GM21381 (cell line): ENCODE measurements around the gene HECTD2.
"Not testable (repeated sequence)": the region's sequence is repeated elsewhere in the genome, so short reads cannot be mapped to it uniquely, and the experiment has no call there.

Experiments used
- ATAC-seq: cut with Tn5 transposase; IDR thresholded peaks from one replicate; pipeline ENCODE4 v1.9.1; 2021; ENCODE audit warnings: mild to moderate bottlenecking, moderate library complexity; ENCODE audit not compliant: unreplicated experiment

HECTD2 gene

DNA sequence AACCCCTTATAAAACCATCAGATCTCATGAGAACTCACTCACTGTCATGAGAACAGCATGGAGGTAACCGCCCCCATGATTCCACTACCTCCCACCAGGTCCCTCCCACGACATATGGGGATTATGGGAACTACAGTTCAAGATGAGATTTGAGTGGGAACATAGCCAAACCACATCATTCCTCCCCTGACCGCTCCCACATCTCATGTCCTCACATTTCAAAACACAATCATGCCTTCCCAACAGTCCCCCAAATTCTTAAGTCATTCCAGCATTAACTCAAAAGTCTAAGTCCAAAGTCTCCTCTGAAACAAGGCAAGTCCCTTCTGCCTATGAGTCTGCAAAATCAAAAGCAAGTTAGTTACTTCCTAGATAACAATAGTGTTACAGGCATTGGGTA, 150.7 kb downstream of the HECTD2 start:
- not testable (repeated sequence) for ATAC-seq

DNA sequence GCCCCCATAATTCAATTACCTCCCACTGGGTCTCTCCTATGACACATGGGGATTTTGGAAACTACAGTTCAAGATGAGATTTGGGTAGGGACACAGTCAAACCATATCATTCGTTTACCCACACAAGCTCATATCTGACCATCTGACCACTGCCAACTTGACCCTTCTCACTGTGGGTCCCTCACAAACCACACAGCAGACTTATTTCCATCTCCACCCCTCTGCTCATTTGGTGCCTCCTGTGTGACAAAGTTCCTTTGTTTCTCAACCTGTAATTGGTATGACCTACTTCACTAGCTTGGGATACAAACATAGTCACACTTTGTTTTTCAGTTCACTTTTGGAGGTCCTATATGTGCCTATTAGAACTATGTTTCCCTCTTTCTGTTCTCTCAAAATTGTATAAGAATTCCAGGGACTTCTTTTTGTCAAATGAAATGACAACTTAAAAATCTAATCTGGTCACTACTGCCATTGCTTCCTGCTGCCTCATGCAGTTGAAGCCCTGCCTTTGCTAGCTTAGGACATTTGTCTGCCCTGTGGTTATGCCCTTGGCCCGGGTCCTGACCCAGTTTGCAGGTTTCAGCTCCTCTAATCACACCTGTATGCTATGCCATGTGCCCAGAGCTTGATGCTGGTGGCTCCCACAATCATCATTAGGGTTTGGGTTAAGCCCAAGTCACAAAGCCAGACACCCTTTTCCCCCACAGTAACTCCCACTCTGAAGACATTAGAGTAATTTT, 152.9 kb downstream of the HECTD2 start:
- ATAC-seq = no peak

DNA sequence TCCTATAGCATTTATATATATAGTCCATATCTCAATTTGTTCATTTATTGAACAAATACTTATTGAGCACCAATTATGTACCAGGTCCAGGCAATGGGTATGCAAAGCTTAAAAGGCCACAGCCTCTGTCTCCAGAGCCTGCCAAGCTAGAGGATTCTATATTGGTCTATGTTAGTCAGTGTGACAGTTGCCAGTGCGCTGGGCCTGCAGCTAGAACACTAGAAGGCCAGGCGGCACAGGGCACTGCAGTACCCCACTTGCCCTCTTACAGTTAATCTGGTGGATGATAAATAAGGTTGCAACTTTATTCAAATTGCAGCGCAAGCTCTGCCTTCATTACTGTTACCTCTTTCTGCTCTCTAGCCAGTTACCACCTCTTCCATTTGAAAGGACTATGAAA, 153.9 kb downstream of the HECTD2 start:
- ATAC-seq = no peak
